Activated CD8-positive, alpha-beta memory T cell treated with anti-CD3 and anti-CD28 coated beads, Interleukin-2, amount 50 U/mL, for 48 hours (primary cell): ENCODE measurements around the gene RAPGEF6.
"Not testable (repeated sequence)": the region's sequence is repeated elsewhere in the genome, so short reads cannot be mapped to it uniquely, and the experiment has no call there.

Experiments
- DNase-seq: peaks from one replicate; pipeline ENCODE4 v3.0.0-alpha.2; 2020

Gene RAPGEF6

DNA sequence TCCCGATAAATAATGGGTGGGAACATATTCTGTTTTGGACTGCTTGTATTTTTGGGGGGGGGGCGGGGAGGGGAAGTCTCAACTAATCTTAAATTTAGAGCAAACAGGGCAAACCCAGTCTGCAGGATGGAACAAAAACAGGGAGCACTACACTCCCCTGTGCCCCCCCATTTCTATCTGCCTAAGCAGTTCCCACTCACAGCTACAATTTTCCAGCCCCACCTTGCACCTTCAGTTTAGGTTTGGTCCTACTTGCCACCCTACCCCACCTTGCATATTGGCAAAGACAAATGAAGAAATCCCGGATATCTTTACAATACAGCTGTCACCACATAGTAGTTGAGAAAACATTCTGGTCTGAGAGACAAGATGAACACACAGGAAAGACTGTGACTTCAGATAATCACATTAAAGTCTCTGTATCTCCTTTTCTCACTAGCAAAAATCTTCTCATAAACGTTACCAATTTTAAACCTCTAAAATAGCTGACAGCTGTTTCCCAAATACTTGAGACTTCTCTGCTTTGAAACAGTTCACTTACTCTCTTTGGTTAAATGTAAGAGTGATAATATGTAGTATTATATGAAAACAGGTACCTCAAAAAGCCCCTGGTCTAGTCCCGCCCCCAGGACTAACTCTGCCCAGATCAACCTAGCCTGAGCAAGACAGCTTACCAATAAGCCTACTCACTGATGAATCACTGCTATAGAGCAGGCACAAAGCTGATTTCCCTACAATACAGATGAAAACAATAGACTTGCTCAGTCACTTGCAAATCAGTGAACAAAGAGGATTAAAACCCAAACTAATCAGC is 5.2 kb upstream of the RAPGEF6 start:
- DNase-seq = no peak

DNA sequence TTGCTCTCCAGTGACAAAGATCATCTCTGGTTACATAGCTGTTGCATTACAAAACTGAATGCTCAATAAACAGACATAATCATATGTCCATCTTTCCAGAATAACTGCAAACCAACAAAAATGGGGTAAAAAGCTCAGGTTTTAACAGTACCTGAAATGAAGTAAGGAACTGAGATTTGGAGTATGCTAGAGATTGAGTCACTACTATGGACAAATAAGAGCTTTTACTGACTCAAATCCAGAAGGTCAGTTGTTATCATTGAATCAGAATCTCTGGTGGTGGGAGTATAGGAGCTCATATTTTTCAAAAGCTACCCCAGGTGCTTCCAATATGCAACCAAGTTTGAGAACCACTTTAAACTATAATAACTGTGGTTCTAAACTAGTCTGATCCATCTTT is 4.1 kb upstream of the RAPGEF6 start:
- DNase-seq = no peak

DNA sequence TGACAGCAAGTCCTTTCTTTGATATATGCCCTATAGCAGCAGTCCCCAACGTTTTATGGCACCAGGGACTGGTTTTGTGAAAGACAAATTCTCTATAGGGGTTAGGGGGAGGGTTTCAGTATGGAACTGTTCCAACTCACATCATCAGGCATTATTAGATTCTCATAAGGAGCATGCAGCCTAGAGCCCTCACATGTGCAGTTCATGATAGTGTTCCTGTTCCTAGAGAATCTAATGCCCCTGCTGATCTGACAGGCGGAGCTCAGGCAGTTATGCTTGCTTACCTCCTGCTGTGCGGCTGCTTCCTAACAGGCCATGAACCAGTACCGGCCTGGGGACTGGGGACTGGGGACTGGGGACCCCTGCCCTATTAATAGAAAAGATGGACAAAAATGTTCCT is 2.7 kb upstream of the RAPGEF6 start:
- DNase-seq = no peak

DNA sequence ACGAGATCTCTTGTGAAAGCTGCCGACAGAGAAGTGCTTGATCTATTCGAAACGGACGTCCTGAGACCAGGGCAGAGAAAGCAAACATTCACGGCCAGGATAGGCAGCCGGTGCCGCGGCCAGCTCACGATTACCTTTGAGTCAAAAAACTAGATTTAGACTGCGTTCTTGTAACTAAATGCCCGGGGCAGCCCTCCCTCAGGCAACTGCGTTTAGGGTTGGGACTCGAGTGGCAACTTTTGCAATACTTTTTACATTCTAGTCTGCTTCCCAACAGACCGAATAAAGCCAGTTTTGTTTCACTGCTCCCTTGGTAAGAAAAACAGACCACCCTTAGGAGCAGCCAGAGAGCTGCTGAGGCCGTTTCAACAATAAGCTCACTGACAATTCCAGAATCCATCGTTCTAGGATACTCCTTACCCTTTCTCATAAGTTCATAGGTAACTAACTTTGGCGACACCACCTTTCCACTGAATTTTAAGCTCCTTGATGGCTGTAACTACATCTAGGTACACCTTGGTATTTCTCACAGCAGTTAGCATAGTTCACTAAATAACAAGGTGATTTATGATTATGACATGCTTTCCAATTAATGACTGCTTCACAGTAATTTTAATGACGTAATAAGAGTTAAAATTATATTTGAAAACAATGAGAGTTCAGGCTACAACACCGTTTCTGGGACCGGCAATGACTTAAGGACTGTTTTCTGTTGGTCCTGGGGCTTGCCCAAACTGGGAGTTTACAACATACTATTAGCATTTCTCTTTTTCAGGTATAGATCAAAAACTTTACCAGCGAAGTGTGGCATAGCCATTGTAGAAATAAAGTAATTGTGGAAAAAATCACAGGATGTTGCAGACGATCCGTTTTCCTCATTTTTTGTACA is 899 bp upstream of the RAPGEF6 start:
- peak; percentile 75 for DNase-seq

DNA sequence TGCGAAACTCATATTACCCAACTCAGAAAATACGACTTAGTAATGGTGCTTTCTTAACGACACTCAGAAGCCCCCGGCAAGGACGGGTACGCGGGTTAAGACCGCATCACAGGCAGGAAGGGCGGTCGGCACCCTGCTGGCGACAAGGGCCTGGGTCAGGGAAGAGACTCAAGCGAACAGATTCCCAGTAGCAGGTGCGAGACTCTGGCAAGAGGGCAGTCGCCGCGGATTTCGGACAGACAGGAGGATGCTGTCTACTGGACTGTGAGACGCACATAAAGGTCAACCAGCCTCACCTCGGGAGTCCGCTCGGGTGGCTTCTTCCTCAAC is 398 bp downstream of the RAPGEF6 start:
- DNase-seq = peak; percentile 84

DNA sequence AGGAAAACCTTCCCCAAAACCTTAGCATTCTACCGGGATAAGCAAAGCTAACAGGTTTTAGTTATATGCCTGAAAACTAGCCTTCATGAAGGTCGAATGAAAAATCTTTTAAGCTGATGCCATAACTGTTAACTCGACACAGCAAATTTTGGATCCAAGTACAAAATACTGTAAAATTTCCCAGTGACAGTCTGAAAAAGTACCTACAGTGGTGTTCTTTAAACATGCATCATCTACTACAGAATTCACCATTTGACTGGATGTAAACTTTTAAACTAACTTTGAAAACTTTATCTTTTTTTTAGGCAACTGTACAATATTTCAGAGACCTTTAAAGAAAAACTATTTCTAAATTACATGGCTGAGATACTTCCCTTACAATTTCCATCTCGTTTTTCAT is 791 bp downstream of the RAPGEF6 start:
- no peak for DNase-seq

DNA sequence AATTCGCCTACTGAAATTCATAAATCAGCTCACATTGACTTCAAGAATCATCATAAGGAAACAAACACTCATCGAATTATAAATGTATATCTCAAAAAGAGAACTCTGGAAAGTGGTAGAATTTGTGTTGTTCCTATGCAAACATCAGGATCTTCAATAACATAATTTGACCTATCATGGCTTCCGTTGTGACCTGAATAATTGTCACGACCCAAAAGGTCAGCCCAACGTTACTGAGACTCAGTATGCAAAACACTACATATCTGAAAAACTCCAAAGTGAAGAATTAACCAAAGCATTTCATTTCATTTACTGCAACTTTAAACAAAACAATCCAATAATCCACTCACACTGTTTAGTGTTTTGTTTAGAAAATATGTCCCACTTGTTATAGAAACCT is 1.2 kb downstream of the RAPGEF6 start:
- DNase-seq = no peak

DNA sequence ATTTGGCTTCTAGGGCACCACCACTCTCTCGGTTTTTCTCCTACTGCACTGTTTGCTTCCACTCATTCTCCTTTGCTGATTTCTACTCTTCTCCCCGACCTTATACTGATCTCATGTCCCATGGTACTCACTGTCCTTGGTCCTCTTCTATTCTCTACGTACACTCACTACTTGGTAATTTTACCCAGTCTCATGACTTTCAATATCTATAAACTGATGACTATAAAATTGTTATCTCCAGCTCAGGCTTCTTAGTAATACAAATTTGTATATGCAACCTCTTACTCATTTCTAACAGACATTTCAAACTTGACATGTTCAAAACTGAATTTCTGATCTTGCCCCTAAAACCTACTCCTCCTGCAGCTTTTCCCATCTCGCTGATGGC is 4.1 kb downstream of the RAPGEF6 start:
- no peak for DNase-seq

DNA sequence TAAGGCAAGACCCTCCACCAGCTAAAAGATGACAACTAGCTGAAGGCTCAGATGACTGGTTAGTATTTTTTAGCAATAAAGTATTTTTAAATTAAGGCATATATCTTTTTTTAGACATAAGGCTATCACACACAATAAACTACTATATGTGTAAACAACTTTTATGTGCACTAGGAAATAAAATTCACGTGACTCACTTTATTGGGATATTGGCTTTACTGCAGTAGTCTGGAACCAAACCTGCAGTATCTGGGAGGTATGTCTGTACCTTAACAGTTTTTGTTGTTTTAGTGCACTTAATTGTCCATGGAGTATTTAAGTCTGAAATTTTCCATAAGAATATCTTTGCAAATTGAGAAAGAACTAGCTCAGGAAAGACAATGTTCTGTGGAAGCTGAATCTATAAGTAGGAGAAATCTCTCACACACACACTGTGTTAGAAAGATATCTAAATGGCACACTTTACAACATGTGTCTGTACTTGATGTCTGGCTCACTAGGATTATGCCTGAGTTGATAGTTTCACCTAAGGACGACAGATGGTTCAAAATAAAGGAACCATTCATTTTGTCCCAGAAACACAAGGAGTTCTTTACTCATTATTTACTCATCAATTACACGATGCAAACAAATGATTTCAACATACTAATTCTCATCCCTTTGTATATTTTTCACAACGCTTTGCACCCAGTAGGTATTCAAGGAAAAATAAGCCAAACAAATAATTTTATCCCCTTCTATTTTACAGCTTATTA is 4.6 kb downstream of the RAPGEF6 start:
- DNase-seq = no peak

DNA sequence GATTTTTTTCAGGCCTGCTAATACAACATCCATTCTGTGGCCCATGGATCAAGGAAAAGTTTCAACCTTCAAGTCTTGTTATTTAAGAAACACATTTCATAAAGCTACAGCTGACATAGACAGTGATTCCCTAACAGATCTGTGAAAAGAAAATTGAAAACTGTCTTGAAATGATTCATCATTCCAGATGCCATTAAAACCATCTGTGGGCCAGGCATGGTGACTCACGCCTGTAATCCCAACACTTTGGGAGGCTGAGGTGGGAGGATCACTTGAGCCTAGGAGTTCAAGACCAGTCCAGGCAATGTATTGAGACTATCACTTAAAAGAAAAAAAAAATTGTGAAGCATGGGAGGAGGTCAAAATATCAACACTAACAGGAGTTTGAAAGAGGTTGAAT is 6.0 kb downstream of the RAPGEF6 start:
- DNase-seq = no peak

DNA sequence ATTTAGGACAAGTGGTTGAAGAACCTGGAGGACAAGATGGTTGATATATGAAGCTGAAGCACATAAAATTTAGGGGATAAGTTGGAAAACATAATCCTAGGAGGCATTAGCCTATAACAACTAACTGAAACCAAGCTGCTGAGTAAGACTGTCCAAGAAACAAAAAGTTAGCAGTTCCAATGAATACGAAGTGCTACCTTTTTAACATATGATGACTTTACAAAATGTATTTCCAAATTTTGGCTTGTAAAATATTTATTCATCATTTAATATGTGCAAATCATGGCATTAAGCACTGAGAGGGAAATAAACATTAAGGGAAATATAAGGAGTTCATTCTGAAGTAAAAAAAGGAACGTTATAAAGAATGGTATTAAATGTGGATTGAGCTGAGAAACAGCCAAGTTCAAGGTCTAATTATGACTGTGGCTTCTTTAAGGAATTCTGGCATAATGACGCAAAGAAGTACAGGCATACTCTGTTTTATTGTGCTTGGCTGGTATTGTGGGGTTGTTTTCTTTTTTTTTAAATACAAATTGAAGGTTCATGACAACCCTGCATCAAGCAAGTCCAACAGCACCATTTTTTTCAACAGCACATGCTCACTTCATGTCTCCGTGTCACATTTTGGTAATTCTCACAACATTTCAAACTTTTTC is 7.7 kb downstream of the RAPGEF6 start:
- no peak for DNase-seq

DNA sequence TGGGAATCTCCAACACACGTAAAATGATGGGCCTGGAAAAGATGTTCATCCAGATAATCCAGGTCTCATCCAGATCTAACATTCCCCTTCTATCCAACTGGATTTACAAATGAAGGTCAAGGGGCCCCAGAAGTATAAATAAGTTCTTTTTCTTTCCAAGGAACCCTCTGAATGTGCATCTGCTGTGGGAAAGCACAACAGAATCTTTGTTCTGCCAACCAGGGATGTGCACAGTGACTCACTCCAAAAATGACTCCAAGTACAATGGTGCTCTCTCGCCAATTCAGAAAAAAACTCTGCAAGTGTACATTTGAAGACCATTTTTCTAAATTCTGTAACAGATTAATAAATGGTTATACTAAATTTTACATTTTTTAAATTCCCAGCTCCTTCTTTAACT is 12.4 kb downstream of the RAPGEF6 start:
- DNase-seq = no peak

DNA sequence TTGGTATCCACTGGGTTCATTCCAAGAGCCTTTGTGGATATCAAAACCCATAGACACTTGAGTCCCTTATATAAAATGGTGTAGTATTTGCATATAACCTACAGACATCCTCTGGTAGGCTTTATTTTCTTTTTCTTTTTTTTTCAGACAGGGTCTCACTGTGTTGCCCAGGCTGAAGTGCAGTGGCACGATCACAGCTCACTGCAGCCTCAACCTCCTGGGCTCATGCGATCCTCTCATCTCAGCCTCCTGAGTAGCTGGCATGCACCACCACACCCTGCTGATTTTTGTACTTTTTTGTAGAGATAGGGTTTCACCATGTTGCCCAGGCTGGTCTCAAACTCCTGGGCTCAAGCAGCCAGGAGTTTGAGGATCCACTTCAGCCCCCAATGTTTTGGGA is 13.9 kb downstream of the RAPGEF6 start:
- DNase-seq = not testable (repeated sequence)

DNA sequence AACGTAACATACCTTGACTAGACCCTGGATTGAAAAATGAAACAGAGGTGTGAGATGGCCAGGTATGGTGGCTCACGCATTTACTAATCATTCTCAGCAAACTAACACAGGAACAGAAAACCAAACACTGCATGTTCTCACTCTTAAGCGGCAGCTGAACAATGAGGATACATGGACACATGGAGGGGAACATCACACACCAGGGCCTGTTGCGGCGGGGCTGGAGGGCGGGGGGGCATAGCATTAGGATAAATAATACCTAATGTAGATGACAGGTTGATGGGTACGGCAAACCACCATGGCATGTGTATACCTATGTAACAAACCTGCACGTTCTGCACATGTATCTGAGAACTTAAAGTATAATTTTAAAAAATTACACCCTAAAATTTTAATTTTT is 15.9 kb downstream of the RAPGEF6 start:
- no peak for DNase-seq

DNA sequence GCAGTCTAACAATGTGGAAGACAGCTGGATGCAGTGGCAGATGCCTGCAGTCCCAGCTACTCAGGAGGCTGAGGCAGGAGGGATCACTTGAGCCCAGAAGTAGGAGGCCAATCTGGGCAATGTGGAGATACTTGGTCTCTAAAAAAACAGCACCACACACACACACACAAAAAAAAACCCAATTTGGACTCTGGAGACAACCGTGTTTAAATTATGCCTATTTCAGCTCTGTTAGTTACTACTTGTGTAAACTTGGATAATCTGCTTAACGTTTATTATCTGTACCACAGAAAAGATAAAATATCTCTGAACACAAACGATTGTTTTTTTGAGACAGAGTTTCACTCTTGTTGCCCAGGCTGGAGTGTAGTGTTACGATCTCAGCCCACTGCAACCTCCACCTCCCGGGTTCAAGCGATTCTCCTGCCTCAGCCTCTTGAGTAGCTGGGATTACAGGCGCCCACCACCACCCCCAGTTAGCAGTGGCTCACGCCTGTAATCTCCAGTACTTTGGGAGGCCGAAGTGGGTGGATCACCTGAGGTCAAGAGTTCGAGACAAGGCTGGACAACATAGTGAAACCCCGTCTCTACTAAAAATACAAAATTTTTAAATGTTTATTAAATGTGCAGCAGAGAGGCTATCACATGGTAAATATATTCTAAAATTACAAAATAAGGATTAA is 17.7 kb downstream of the RAPGEF6 start:
- no peak for DNase-seq

DNA sequence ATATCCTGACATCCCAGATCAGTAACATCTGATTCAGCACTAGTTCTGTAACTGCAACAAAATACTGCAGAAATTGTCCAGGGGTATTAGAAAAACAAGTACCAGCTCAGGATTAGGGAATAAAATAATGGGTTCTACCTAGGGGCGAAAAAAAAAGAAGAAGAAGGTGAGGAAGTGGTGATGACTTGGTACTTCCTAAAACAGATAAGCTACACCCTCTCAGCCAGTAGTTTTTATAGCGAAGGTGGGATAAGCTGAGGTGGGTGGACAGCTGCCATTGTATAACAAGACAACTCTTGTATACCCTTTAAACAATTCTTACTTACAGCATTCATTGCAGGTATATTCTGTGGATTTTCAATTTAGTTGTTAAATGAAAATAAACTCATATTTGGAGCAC is 19.1 kb downstream of the RAPGEF6 start:
- no peak for DNase-seq

DNA sequence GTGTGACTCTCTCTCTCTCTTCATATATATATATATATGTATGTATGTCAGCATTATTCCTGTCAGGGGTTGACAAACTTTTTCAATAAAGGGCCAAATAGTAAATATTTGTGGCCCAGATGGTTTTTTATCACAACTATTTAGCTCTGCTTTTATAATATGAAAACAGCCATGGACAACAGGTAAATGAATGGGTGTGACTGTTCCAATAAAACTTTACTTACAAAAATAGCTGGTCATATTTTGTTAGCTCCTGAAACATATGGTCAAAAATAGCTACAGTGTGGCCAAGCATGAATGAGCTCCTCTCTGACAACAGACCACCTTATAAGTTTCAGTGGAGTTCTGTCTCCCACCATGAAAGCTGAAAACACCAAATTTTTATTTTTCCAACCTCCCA is 21.6 kb downstream of the RAPGEF6 start:
- no peak for DNase-seq

DNA sequence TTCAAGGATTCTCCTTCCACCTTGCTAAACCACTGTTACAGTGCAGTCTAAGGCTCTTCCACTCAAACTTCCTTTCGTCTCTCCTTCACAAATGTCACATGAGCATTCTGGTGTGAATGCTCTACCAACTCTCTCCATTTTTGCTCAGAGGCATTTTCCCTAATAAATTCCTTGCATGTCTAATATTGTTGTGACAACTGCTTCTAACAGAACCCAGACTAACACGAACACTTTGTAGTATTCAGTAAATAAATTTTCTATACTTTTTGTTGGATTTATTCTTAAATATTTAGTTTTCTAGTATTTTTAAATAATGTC is 24.0 kb downstream of the RAPGEF6 start:
- DNase-seq = no peak

DNA sequence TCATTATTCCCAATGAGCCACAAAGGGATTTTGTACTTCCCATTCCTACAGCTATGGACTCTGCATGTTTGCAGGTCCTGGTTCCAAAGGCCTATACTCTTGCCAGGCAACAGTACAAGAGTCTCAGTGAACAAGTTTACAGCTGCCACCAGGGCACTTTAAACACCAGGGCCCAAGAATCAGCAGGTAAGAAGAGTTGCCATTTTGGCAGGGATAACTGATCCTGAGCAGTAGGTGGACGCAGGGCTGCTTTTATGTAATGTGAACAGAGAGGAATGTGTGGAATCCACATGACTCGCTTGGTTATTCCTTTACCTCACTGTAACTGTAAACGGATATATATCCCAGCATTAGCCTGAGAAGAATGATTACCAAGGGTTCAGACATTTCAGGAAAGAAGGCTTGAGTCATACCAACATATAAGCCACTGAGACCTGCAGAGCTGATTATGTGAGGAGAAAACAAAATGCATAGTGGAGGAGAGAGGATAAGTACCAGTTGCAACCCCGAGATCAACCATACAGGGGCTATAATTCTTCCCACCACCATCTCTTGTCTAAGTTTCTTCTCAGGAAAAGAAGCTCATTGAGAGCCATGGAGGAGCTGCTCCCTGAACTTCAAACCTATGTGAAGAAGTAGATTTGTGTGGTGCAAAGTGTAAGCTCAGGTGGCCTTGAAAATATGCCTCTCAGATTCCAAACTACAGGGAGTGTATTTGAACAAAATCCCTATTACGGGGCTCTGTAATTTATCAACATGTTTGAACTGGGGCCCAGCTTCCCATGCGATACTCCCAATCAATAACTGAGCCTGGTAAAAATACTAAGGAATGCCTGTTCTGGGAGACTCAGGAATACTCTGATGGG is 24.6 kb downstream of the RAPGEF6 start:
- no peak for DNase-seq

DNA sequence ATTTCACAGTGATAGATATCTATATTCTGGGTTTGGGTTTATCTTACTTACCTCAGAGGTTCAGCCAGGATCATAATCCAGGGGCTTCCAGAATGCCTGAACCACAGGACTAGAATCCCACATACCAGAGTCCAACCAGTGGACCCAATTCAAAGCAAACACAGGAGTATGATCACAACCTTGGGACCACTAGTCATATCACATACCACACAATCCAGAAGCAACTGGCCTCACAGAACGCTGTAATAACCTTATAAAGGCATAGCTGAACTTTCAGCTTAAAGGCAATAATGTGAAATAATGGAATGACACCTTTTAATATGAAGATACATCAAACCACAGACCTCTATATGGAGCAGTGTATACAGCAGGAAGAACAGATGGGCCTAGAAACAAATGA is 25.3 kb downstream of the RAPGEF6 start:
- DNase-seq = no peak

DNA sequence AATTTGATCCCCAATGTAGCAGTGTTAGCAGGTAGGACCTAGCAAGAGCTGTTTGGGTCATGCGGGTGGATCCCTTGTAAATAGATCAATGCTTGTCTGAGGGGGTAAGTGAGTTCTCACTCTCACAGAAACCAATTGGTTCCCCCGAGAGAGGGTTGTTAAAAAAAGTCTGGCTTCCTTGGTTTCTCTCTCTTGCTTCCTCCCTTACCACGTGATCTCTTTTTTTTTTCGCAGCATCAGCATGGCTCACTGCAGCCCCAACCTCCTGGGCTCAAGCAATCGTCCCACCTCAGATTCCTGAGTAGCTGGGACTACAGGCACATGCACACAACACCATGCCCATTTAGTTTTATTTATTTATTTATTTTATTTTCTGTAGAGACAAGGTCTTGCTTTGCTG is 26.4 kb downstream of the RAPGEF6 start:
- DNase-seq = no peak
